Lung (tissue), 12 donors: ENCODE results near the gene WNT5B. TPM values are rescaled to one million over a fixed set of nuclear protein-coding genes. Genes with fewer than 3 reads are reported as not detected.

Source experiments
- ATAC-seq: fragments of 200-7000 bp; cut with Tn5 transposase; one replicate; pipeline ENCODE4 v1.9.1; 2020; ENCODE audit warnings: moderate number of reproducible peaks; ENCODE audit not compliant: insufficient read depth, low FRiP score
- DNase-seq, 3 donors: peaks; one replicate each; pipeline ENCODE4 v3.0.0-alpha.2; 2013 to 2017
- H3K27ac ChIP-seq, 2 donors: one replicate each; pipeline ENCODE4 v1.5.1; 2013; ENCODE audit warnings: mild to moderate bottlenecking in 2 of 2, moderate library complexity in 2 of 2, control low read depth in 1 of 2, inconsistent platforms in 1 of 2, low read depth in 1 of 2, low read length in 1 of 2
- H3K27me3 ChIP-seq, 3 donors: one replicate each; pipeline ENCODE4 v1.5.1; 2013; ENCODE audit warnings: low read length in 2 of 3; ENCODE audit not compliant: control insufficient read depth in 3 of 3, insufficient read depth in 3 of 3
- H3K36me3 ChIP-seq, 4 donors: one replicate each; pipeline ENCODE4 v1.5.1; 2013; ENCODE audit warnings: low read length in 4 of 4, mild to moderate bottlenecking in 1 of 4, moderate library complexity in 1 of 4; ENCODE audit not compliant: control insufficient read depth in 4 of 4, insufficient read depth in 4 of 4
- H3K4me1 ChIP-seq, 5 donors: one replicate each; pipeline ENCODE4 v1.5.1; 2013; ENCODE audit warnings: low read length in 5 of 5, mild to moderate bottlenecking in 2 of 5, moderate library complexity in 1 of 5; ENCODE audit not compliant: control insufficient read depth in 5 of 5, insufficient read depth in 5 of 5
- H3K4me3 ChIP-seq: one replicate; pipeline ENCODE4 v1.5.1; 2013; ENCODE audit warnings: mild to moderate bottlenecking, control low read depth, moderate library complexity
- H3K9ac ChIP-seq, 2 donors: one replicate each; pipeline ENCODE4 v1.5.1; 2013; ENCODE audit warnings: low read length in 2 of 2, control low read depth in 1 of 2; ENCODE audit not compliant: insufficient read depth in 1 of 2
- H3K9me3 ChIP-seq, 4 donors: one replicate each; pipeline ENCODE4 v1.5.1; 2013; ENCODE audit warnings: low read length in 3 of 4, mild to moderate bottlenecking in 1 of 4, moderate library complexity in 1 of 4; ENCODE audit not compliant: control insufficient read depth in 4 of 4, insufficient read depth in 3 of 4
- WGBS, 2 donors: extraction: QIAGEN DNeasy Blood & Tissue Kit; methylation state at CpG; one replicate each; pipeline ENCODE4 v1.1.7; 2013; 5-methylcytosine and 5-hydroxymethylcytosine counted together
- polyA plus RNA-seq, 2 donors: library from polyadenylated mRNA; stranded (reverse); fragments of 200-250 nt; gene quantifications; one replicate each; pipeline ENCODE4 v1.2.1, GENCODE V29; 2013
- total RNA-seq, 2 donors: library from RNA; depleted of rRNA in 1 of 2; stranded (reverse); fragments of >200 nt in 1 of 2; gene quantifications; one replicate each; pipeline ENCODE4 v1.2.1, GENCODE V29; 2014 to 2021
- TF ChIP-seq, protein P1 (sequence below): IDR thresholded peaks from 2 replicates; pipeline ENCODE4 v1.5.1; 2012; ENCODE audit warnings: mild to moderate bottlenecking; ENCODE audit errors: control extremely low read depth, extremely low read depth
- donor health status: control.
- donor health status: control.
- donor health status: Bipolar disorder and iron deficiency.
- donor health status: healthy.
- donor health status: DM: yes; HTN: yes; CAD: no.

The WNT5B gene
- total and polyA plus RNA-seq, 4 donors, result 2.8 to 12.6 (median 5.7) TPM

DNA sequence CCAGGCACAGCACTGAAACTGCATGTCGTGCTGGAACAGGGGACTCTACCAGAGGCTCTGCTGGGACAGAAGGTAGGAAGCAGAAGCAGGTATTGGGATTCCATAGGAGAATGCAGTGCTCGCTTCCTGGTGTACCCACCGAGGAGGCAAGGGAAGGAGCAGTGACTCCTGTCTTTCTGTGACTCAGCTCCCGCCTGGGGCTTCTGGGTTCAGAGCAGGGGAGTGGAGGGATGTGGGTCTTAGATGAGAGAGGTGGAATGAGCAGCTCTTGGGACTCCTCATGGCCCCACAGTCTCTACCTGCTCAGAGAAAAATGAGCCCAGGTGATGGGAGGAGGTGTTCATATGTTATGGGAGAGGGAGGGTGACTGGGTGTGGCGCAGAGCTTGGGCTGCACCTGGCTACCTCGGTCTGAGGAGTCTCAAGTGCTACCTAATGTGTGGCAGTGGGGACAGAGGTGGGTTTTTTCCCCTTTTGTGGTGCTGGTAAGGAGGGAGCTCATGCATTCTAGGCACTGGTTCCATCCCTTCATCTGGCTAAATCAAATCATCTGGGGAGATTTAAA is 26.3 kb downstream of the WNT5B start:
- peaks cover 1 to 25% (median 7%) of the 10 kb centered on the region in 5 donors for H3K4me1 ChIP-seq
- H3K27me3 ChIP-seq, result no peaks in the 10 kb centered on the region
- DNase-seq (no peak), ATAC-seq (no peak)
- no peak overlapping the region for H3K4me3 ChIP-seq
- no peak overlapping the region for H3K27ac ChIP-seq
- H3K36me3 ChIP-seq, result no peaks in the 10 kb centered on the region
- TF ChIP-seq, protein P1, sequence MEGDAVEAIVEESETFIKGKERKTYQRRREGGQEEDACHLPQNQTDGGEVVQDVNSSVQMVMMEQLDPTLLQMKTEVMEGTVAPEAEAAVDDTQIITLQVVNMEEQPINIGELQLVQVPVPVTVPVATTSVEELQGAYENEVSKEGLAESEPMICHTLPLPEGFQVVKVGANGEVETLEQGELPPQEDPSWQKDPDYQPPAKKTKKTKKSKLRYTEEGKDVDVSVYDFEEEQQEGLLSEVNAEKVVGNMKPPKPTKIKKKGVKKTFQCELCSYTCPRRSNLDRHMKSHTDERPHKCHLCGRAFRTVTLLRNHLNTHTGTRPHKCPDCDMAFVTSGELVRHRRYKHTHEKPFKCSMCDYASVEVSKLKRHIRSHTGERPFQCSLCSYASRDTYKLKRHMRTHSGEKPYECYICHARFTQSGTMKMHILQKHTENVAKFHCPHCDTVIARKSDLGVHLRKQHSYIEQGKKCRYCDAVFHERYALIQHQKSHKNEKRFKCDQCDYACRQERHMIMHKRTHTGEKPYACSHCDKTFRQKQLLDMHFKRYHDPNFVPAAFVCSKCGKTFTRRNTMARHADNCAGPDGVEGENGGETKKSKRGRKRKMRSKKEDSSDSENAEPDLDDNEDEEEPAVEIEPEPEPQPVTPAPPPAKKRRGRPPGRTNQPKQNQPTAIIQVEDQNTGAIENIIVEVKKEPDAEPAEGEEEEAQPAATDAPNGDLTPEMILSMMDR, result no peak
- H3K9me3 ChIP-seq, result peaks cover 0 to 2% (median 0%) of the 10 kb centered on the region in 4 donors
- H3K9ac ChIP-seq, result no peak overlapping the region
- 89 to 90% methylated on average over 6 of the region's 6 CpGs for WGBS, 2 donors

DNA sequence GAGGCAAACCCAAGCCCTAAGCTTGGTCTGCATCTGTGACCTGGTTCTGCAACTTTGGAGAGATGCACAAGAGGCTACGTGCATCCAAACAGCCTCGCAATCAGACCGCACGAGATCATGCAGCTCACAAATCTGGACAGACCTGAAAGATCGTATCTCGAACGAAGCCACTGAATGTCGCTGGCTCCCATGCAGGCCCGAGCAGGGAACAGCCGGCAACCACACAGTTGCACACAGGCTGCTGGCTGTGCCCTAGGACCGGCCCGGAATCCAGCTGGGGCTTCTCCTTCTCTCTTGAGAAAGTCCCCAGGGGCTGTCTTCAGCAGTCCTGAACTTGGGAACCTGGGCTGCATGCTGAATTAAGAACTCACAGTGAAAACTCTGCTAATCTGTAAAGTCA is 27.9 kb downstream of the WNT5B start:
- DNase-seq, result peak; percentile 43 to 65 (median 53)
- H3K27ac ChIP-seq, result peak overlapping the region in 1 of 2 donors; percentile 57
- no peak overlapping the region for H3K9ac ChIP-seq
- no peaks in the 10 kb centered on the region for H3K27me3 ChIP-seq
- H3K9me3 ChIP-seq, result peaks cover 0 to 2% (median 0%) of the 10 kb centered on the region in 4 donors
- H3K4me3 ChIP-seq, result no peak overlapping the region
- ATAC-seq, result no peak
- peaks cover 0 to 13% (median 10%) of the 10 kb centered on the region in 5 donors for H3K4me1 ChIP-seq
- WGBS, 2 donors, result 86% methylated on average over 12 of the region's 12 CpGs
- no peaks in the 10 kb centered on the region for H3K36me3 ChIP-seq
- TF ChIP-seq, protein P1, result no peak

DNA sequence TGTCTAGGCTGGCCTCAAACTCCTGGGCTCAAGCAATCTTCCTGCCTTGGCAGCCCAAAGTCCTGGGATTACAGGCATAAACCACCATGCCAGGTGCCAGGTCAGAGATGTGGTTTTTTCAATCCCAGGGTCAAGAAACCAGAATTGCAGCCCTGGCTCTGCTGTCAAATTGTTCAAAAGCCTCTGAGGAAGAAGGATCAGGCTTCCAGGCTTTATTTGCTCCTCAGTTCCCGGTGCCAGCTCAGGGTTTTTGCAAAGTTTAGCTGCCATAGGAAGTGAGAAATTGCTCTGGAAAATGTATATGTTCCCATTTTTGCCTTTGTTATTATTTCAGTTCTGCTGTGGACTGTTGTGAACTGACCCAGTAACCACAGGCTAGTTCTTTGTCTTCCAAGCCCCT is 28.7 kb downstream of the WNT5B start:
- no peaks in the 10 kb centered on the region for H3K36me3 ChIP-seq
- ATAC-seq (no peak), DNase-seq (peak in 2 of 3 donors; percentile 26 to 45)
- TF ChIP-seq, protein P1, result no peak
- 31 to 43% methylated on average over 1 of the region's 1 CpG for WGBS, 2 donors
- H3K27me3 ChIP-seq, result no peaks in the 10 kb centered on the region
- H3K4me1 ChIP-seq, result peaks cover 0 to 12% (median 10%) of the 10 kb centered on the region in 5 donors
- peak overlapping the region in 1 of 2 donors; percentile 53 for H3K27ac ChIP-seq
- no peak overlapping the region for H3K9ac ChIP-seq
- peaks cover 0 to 2% (median 0%) of the 10 kb centered on the region in 4 donors for H3K9me3 ChIP-seq
- H3K4me3 ChIP-seq, result no peak overlapping the region
